Neuronal stem cell (in vitro differentiated cells): ENCODE data around the gene STARD8.

Source experiments
- DNase-seq: peaks from one replicate; pipeline ENCODE4 v3.0.0-alpha.2; 2013; ENCODE audit warnings: low spot score
- H2AFZ ChIP-seq: one replicate; pipeline ENCODE4 v1.6.1; 2013; ENCODE audit warnings: mild to moderate bottlenecking, low read length, inconsistent platforms
- H2AK5ac ChIP-seq: 2 replicates; pipeline ENCODE4 v1.6.1; 2013; ENCODE audit warnings: low read depth, mild to moderate bottlenecking, inconsistent platforms, low read length, moderate library complexity, mixed read lengths
- H2BK120ac ChIP-seq: 2 replicates; pipeline ENCODE4 v1.6.1; 2013; ENCODE audit warnings: low read depth, mild to moderate bottlenecking, inconsistent platforms, low read length, moderate library complexity, mixed read lengths
- H2BK12ac ChIP-seq: one replicate; pipeline ENCODE4 v1.6.1; 2013; ENCODE audit warnings: low read length, inconsistent platforms
- H2BK15ac ChIP-seq: 2 replicates; pipeline ENCODE4 v1.6.1; 2013; ENCODE audit warnings: mild to moderate bottlenecking, low read length, inconsistent platforms, mixed read lengths
- H2BK5ac ChIP-seq: one replicate; pipeline ENCODE4 v1.6.1; 2013; ENCODE audit warnings: inconsistent platforms, mild to moderate bottlenecking, low read length, moderate library complexity
- H3K14ac ChIP-seq: one replicate; pipeline ENCODE4 v1.6.1; 2013; ENCODE audit warnings: low read length, inconsistent platforms
- H3K18ac ChIP-seq: 2 replicates; pipeline ENCODE4 v1.6.1; 2013; ENCODE audit warnings: low read length, inconsistent platforms
- H3K23ac ChIP-seq: 2 replicates; pipeline ENCODE4 v1.6.1; 2013; ENCODE audit warnings: low read depth, mild to moderate bottlenecking, mixed read lengths, low read length, inconsistent platforms; ENCODE audit not compliant: poor library complexity
- H3K27ac ChIP-seq: replicated peaks from 3 replicates; pipeline ENCODE4 v1.5.1; 2013; ENCODE audit warnings: low read length, inconsistent platforms
- H3K27me3 ChIP-seq, 3 experiments: 2 replicates each; pipeline ENCODE4 v1.6.1; 2013; ENCODE audit warnings: low read length in 3 of 3, mild to moderate bottlenecking in 2 of 3, inconsistent platforms in 1 of 3, low read depth in 1 of 3, mixed read lengths in 1 of 3, moderate library complexity in 1 of 3; ENCODE audit not compliant: control insufficient read depth in 3 of 3, insufficient read depth in 3 of 3
- H3K36me3 ChIP-seq, 2 donors: replicated peaks in 1 of 2; 2 replicates each; pipeline ENCODE4 v1.6.1; 2013; ENCODE audit warnings: low read length in 2 of 2; ENCODE audit not compliant: control insufficient read depth in 2 of 2, insufficient read depth in 2 of 2
- H3K4ac ChIP-seq: 2 replicates; pipeline ENCODE4 v1.6.1; 2013; ENCODE audit warnings: inconsistent platforms, mild to moderate bottlenecking, low read length, moderate library complexity
- H3K4me1 ChIP-seq, 2 donors: 1 replicate in 1 of 2; 2 replicates in 1 of 2; pipeline ENCODE4 v1.6.1; 2013; ENCODE audit warnings: low read length in 2 of 2, low read depth in 1 of 2; ENCODE audit not compliant: control insufficient read depth in 2 of 2, insufficient read depth in 1 of 2
- H3K4me2 ChIP-seq: one replicate; pipeline ENCODE4 v1.6.1; 2013; ENCODE audit warnings: mild to moderate bottlenecking, low read length, inconsistent platforms; ENCODE audit not compliant: insufficient read depth, poor library complexity, severe bottlenecking
- H3K4me3 ChIP-seq, 2 donors: 2 replicates each; pipeline ENCODE4 v1.5.1; 2013; ENCODE audit warnings: low read length in 2 of 2, mild to moderate bottlenecking in 2 of 2, inconsistent platforms in 1 of 2, moderate library complexity in 1 of 2
- H3K79me1 ChIP-seq: one replicate; pipeline ENCODE4 v1.6.1; 2013; ENCODE audit warnings: low read depth, mild to moderate bottlenecking, inconsistent platforms, low read length, moderate library complexity
- H3K9ac ChIP-seq: one replicate; pipeline ENCODE4 v1.6.1; 2013; ENCODE audit warnings: mild to moderate bottlenecking, low read depth, low read length, inconsistent platforms; ENCODE audit not compliant: poor library complexity
- H3K9me3 ChIP-seq, 2 donors: replicated peaks in 1 of 2; 2 replicates each; pipeline versions ENCODE3 to v1.6.1; 2013; ENCODE audit warnings: low read length in 2 of 2, mild to moderate bottlenecking in 2 of 2, inconsistent platforms in 1 of 2, low read depth in 1 of 2, mixed read lengths in 1 of 2, moderate library complexity in 1 of 2; ENCODE audit not compliant: control insufficient read depth in 2 of 2, insufficient read depth in 1 of 2
- H4K8ac ChIP-seq: one replicate; pipeline ENCODE4 v1.6.1; 2013; ENCODE audit warnings: low read depth, mild to moderate bottlenecking, inconsistent platforms, low read length, moderate library complexity
- H4K91ac ChIP-seq: one replicate; pipeline ENCODE4 v1.6.1; 2013; ENCODE audit warnings: low read length, low read depth, mild to moderate bottlenecking, inconsistent platforms; ENCODE audit not compliant: poor library complexity
- WGBS, 2 donors: extraction: QIAGEN DNeasy Blood & Tissue Kit; methylation state at CpG; one replicate each; pipeline ENCODE4 v1.1.7; 2013; ENCODE audit warnings: missing lambda C conversion rate in 2 of 2, mixed read lengths in 1 of 2; ENCODE audit not compliant: insufficient read length in 2 of 2, insufficient replicate concordance in 1 of 2; ENCODE audit errors: extremely low coverage in 2 of 2; 5-methylcytosine and 5-hydroxymethylcytosine counted together

The STARD8 gene

GRCh38 chrX:68671221-68671620 lies 23.8 kb downstream of the STARD8 start:
- Histone ChIP-seq H3K9me3 (no peaks in the 10 kb centered on the region), H2BK120ac (no peak overlapping the region), H3K9ac (no peak overlapping the region), H3K23ac (no peak overlapping the region), H2AFZ (no peak overlapping the region), H2BK5ac (no peak overlapping the region), H3K36me3 (no peaks in the 10 kb centered on the region), H3K4me3 (no peak overlapping the region), H3K4me1 (peaks cover 0 to 6% of the 10 kb centered on the region in 2 donors), H2BK15ac (no peak overlapping the region), H3K27ac (no peak overlapping the region), H3K18ac (no peak overlapping the region), H3K4me2 (no peak overlapping the region), H3K4ac (no peak overlapping the region), H3K79me1 (no peaks in the 10 kb centered on the region), H3K27me3 (peaks cover 0 to 3% (median 0%) of the 10 kb centered on the region in 3 experiments), H3K14ac (no peak overlapping the region), H2BK12ac (no peak overlapping the region), H4K8ac (no peak overlapping the region), H2AK5ac (no peak overlapping the region), H4K91ac (no peak overlapping the region)
- no peak for DNase-seq

- Histone ChIP-seq H3K79me1 (no peaks in the 10 kb centered on the region), H3K9me3 (no peaks in the 10 kb centered on the region), H3K4me3 (no peak overlapping the region), H4K91ac (no peak overlapping the region), H3K27me3 (no peaks in the 10 kb centered on the region), H2BK120ac (no peak overlapping the region), H3K9ac (no peak overlapping the region), H2AFZ (peak overlapping the region; percentile 12), H3K27ac (no peak overlapping the region), H2BK15ac (no peak overlapping the region), H2AK5ac (no peak overlapping the region), H3K4me2 (no peak overlapping the region), H2BK5ac (no peak overlapping the region), H2BK12ac (no peak overlapping the region), H3K18ac (no peak overlapping the region), H4K8ac (no peak overlapping the region), H3K4me1 (peaks cover 0 to 6% of the 10 kb centered on the region in 2 donors), H3K14ac (no peak overlapping the region), H3K36me3 (no peaks in the 10 kb centered on the region), H3K23ac (no peak overlapping the region), H3K4ac (no peak overlapping the region)
- no peak for DNase-seq
- WGBS, 2 donors, result no CpG with 5 or more reads among the region's 3 CpGs
Measured at GRCh38 chrX:68672581-68673318, 25.3 kb downstream of the STARD8 start.

- whole genome bisulfite sequencing, 2 donors, result no CpG with 5 or more reads among the region's 4 CpGs
- Histone ChIP-seq H3K9me3 (no peaks in the 10 kb centered on the region), H3K27me3 (no peaks in the 10 kb centered on the region), H3K18ac (no peak overlapping the region), H3K4me3 (no peak overlapping the region), H2BK5ac (no peak overlapping the region), H3K4me2 (no peak overlapping the region), H4K91ac (no peak overlapping the region), H2BK15ac (no peak overlapping the region), H2AFZ (no peak overlapping the region), H2BK12ac (no peak overlapping the region), H3K14ac (no peak overlapping the region), H3K79me1 (no peaks in the 10 kb centered on the region), H4K8ac (no peak overlapping the region), H3K9ac (no peak overlapping the region), H3K4ac (no peak overlapping the region), H2AK5ac (no peak overlapping the region), H3K27ac (no peak overlapping the region), H2BK120ac (no peak overlapping the region), H3K4me1 (peaks cover 0 to 8% of the 10 kb centered on the region in 2 donors), H3K36me3 (no peaks in the 10 kb centered on the region), H3K23ac (no peak overlapping the region)
- no peak for DNase-seq
Measured at GRCh38 chrX:68675571-68675970, 28.1 kb downstream of the STARD8 start.

GRCh38 chrX:68676335-68676734 lies 28.9 kb downstream of the STARD8 start:
- no peak overlapping the region for H2BK15ac ChIP-seq
- H2AFZ ChIP-seq, result no peak overlapping the region
- no peak overlapping the region for H2BK5ac ChIP-seq
- no peak overlapping the region for H3K27ac ChIP-seq
- no peak overlapping the region for H2AK5ac ChIP-seq
- H2BK12ac ChIP-seq, result no peak overlapping the region
- no peak overlapping the region for H3K4me3 ChIP-seq
- no peaks in the 10 kb centered on the region for H3K27me3 ChIP-seq
- H3K9me3 ChIP-seq, result no peaks in the 10 kb centered on the region
- H4K91ac ChIP-seq, result no peak overlapping the region
- no peaks in the 10 kb centered on the region for H3K79me1 ChIP-seq
- no peak overlapping the region for H3K23ac ChIP-seq
- no peak overlapping the region for H3K4me2 ChIP-seq
- peaks cover 0 to 8% of the 10 kb centered on the region in 2 donors for H3K4me1 ChIP-seq
- no peak for DNase-seq
- no peak overlapping the region for H3K9ac ChIP-seq
- H3K4ac ChIP-seq, result no peak overlapping the region
- H3K36me3 ChIP-seq, result no peaks in the 10 kb centered on the region
- H2BK120ac ChIP-seq, result no peak overlapping the region
- H4K8ac ChIP-seq, result no peak overlapping the region
- no peak overlapping the region for H3K14ac ChIP-seq
- no peak overlapping the region for H3K18ac ChIP-seq
- no CpG with 5 or more reads among the region's 3 CpGs for WGBS, 2 donors
